Tibial nerve (tissue), 3 donors: ENCODE measurements around the gene MYO1D.

Experiments
- POLR2A ChIP-seq, 2 donors: fragments of 450-650 bp; IDR thresholded peaks; one replicate each; pipeline ENCODE4 v1.6.1; 2017; ENCODE audit warnings: antibody characterized with exemption in 2 of 2, mild to moderate bottlenecking in 2 of 2, moderate library complexity in 2 of 2
- TF ChIP-seq, protein P1 (sequence below), 5 experiments: fragments of 200-600 bp in 3 of 5; fragments of 450-650 bp in 2 of 5; sonication (generic) in 3 of 5; IDR thresholded peaks; one replicate each; pipeline ENCODE4 v1.5.1; 2016 to 2019; ENCODE audit warnings: antibody characterized with exemption in 5 of 5, mild to moderate bottlenecking in 3 of 5, moderate library complexity in 2 of 5

DNA sequence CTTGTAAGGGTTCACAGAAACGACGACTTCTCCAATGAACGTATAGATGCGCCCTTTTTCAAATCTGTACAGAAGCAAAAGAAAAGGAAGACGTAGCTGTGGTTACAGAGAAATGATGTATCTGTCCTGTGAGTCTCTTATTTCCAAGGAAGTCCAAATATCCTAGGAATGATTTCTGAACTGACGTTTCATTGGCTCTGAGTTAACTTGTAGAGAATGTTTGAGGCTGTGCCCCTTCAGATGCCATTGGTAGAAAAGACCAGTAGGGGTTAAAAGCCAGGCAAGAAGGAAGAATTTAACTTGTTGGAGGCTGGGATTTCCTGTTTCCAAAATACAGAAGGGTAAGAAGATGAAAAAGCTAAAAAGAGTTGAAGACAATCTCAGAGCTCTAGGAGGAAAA is 96.2 kb downstream of the MYO1D start:
- TF ChIP-seq, protein P1, sequence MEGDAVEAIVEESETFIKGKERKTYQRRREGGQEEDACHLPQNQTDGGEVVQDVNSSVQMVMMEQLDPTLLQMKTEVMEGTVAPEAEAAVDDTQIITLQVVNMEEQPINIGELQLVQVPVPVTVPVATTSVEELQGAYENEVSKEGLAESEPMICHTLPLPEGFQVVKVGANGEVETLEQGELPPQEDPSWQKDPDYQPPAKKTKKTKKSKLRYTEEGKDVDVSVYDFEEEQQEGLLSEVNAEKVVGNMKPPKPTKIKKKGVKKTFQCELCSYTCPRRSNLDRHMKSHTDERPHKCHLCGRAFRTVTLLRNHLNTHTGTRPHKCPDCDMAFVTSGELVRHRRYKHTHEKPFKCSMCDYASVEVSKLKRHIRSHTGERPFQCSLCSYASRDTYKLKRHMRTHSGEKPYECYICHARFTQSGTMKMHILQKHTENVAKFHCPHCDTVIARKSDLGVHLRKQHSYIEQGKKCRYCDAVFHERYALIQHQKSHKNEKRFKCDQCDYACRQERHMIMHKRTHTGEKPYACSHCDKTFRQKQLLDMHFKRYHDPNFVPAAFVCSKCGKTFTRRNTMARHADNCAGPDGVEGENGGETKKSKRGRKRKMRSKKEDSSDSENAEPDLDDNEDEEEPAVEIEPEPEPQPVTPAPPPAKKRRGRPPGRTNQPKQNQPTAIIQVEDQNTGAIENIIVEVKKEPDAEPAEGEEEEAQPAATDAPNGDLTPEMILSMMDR (IDR thresholded peaks at IDR 0.05): no peak
- no peak for TF ChIP-seq POLR2A (IDR thresholded peaks at IDR 0.05)
